SK-N-SH treated with all-trans-retinoic acid at 6 μM for 48 hours (cell line): ENCODE results near the gene ZCCHC24.

Source experiments
- GLIS3 ChIP-seq: fragments of 250-450 bp; sonication (Bioruptor Pico); IDR thresholded peaks from 2 replicates; pipeline ENCODE4 v1.5.0; 2020; ENCODE audit warnings: mild to moderate bottlenecking, moderate library complexity
- RARB ChIP-seq: fragments of 250-450 bp; sonication (Bioruptor Pico); IDR thresholded peaks from 2 replicates; pipeline ENCODE4 v1.8.0; 2021; ENCODE audit warnings: mild to moderate bottlenecking, moderate library complexity
- ZFP3 ChIP-seq: fragments of 250-450 bp; sonication (Bioruptor Pico); IDR thresholded peaks from 2 replicates; pipeline ENCODE4 v1.5.0; 2020; ENCODE audit warnings: mild to moderate bottlenecking, moderate library complexity
- ZNF565 ChIP-seq: fragments of 450-650 bp; formaldehyde crosslinking; conservative IDR thresholded peaks from 2 replicates; pipeline ENCODE4 v1.5.0; 2020; ENCODE audit warnings: low read depth, mild to moderate bottlenecking, moderate library complexity
- TF ChIP-seq, protein P1 (sequence below): fragments of 250-450 bp; sonication (Bioruptor Pico); IDR thresholded peaks from 2 replicates; pipeline ENCODE4 v1.8.0; 2020; ENCODE audit warnings: mild to moderate bottlenecking, moderate library complexity, borderline replicate concordance

DNA sequence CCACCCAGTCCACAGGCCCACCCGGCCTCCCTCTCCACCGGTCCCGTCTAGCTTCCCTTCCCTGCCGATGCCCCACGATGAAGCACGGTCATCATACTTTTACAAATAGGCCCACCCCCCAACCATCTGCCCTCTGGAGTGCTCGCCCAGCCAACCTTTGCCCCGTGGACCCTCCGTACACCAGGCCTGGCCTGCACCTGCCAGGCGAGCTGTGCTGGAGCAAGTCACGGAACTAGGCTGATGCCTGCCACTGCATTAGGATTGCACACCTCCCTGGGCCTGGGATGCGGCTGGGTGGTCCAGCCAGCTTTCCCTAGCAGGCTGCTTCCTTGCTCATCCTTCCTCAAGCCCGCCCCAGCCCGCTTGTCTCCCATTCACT lies 53.4 kb downstream of the ZCCHC24 start:
- no peak for TF ChIP-seq RARB (CRISPR knock-in tag)
- TF ChIP-seq ZFP3 (CRISPR knock-in tag): no peak
- no peak for TF ChIP-seq GLIS3 (CRISPR knock-in tag)
- TF ChIP-seq, protein P1, sequence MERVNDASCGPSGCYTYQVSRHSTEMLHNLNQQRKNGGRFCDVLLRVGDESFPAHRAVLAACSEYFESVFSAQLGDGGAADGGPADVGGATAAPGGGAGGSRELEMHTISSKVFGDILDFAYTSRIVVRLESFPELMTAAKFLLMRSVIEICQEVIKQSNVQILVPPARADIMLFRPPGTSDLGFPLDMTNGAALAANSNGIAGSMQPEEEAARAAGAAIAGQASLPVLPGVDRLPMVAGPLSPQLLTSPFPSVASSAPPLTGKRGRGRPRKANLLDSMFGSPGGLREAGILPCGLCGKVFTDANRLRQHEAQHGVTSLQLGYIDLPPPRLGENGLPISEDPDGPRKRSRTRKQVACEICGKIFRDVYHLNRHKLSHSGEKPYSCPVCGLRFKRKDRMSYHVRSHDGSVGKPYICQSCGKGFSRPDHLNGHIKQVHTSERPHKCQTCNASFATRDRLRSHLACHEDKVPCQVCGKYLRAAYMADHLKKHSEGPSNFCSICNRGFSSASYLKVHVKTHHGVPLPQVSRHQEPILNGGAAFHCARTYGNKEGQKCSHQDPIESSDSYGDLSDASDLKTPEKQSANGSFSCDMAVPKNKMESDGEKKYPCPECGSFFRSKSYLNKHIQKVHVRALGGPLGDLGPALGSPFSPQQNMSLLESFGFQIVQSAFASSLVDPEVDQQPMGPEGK (CRISPR knock-in tag): no peak
- no peak for TF ChIP-seq ZNF565 (CRISPR knock-in tag)
